ENCODE results near the gene DSCAM.
"Not testable (repeated sequence)": the region's sequence is repeated elsewhere in the genome, so short reads cannot be mapped to it uniquely, and the experiment has no call there.

The DSCAM gene, protein sequence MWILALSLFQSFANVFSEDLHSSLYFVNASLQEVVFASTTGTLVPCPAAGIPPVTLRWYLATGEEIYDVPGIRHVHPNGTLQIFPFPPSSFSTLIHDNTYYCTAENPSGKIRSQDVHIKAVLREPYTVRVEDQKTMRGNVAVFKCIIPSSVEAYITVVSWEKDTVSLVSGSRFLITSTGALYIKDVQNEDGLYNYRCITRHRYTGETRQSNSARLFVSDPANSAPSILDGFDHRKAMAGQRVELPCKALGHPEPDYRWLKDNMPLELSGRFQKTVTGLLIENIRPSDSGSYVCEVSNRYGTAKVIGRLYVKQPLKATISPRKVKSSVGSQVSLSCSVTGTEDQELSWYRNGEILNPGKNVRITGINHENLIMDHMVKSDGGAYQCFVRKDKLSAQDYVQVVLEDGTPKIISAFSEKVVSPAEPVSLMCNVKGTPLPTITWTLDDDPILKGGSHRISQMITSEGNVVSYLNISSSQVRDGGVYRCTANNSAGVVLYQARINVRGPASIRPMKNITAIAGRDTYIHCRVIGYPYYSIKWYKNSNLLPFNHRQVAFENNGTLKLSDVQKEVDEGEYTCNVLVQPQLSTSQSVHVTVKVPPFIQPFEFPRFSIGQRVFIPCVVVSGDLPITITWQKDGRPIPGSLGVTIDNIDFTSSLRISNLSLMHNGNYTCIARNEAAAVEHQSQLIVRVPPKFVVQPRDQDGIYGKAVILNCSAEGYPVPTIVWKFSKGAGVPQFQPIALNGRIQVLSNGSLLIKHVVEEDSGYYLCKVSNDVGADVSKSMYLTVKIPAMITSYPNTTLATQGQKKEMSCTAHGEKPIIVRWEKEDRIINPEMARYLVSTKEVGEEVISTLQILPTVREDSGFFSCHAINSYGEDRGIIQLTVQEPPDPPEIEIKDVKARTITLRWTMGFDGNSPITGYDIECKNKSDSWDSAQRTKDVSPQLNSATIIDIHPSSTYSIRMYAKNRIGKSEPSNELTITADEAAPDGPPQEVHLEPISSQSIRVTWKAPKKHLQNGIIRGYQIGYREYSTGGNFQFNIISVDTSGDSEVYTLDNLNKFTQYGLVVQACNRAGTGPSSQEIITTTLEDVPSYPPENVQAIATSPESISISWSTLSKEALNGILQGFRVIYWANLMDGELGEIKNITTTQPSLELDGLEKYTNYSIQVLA (N-terminal part only)

DNA sequence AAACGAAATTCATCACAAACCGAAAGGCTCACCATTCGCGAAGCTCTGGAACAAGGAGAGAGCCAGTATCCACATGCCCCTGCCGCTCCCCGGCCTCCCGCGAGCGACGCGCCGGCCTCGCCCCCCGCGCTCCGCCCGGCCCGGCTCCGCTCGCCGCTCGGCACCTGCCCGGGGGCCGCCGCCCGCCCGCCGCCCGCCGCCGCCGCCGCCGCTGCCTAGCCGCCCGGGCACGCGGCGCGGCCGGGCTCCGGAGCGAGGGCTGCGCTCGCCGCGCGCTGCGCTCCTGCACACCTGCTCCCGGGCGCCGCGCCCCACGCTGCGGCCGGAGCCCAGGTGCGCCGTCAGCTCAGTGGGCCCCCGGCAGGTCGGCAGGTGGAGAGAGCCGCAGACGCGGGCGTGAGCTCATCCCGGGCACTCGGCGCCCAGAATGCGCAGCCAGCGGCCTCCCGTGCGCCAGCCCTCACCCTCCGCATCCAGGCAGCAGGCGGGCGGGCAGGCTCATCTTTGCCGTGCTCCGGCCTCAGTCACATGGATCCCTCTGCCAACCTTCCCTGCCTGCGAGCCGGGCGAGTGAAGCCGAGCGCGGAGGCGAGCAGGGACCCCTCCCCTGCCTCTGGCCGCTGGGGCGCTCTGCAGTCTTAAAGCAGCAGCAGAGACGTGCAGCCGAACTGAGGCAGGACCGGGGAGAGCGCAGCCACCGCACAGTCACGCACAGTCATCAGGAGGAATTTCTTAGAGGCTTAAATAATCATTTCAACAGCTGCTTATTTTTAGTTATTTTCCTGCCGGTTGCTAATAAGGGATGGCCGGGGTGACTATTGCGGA, at the start of gene DSCAM:
Gene DSCAM, minus strand, starts transcription at position 572 of the 825 bp plus-strand sequence. Its CDS starts 497 bp downstream, at position 75.
- DNase-seq (ENCODE audit: low read depth in 2 of 2): no peak

DNA sequence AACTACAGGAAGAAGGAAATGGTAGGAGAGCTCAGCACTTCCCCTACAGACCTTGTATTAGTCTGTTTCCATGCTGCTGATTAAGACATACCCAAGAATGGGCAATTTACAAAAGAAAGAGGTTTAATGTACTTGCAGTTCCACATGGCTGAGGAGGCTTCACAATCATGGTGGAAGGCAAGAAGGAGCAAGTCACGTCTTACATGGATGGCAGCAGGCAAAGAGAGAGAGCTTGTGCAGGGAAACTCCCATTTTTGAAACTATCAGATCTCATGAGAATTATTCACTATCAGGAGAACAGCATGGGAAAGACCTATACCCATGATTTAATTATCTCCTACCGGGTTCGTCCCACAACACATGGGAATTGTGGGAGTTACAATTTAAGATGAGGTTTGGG, 48.7 kb upstream of the DSCAM start:
- DNase-seq (ENCODE audit: low read depth in 2 of 2): not testable (repeated sequence)

DNA sequence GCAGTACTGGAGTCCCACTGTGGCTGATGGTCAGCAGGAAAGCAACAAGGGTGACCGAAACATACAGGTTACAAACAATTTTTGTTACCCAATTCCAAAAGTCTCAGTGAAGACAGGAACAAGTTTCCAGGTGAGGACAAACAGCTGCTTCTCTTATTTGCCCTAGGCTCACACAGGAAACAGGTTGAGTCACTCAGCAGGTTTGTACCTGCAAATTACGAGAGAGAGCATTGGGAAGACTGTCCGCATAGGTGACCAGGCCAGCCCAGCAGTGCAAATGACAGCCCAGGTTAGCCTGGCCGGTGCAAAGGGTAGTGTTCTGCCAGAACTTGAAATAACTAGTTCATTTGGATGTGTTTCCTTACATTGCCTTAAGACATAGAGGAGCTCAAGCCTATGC, 40.0 kb upstream of the DSCAM start:
- no peak for DNase-seq (ENCODE audit: low read depth in 2 of 2)

DNA sequence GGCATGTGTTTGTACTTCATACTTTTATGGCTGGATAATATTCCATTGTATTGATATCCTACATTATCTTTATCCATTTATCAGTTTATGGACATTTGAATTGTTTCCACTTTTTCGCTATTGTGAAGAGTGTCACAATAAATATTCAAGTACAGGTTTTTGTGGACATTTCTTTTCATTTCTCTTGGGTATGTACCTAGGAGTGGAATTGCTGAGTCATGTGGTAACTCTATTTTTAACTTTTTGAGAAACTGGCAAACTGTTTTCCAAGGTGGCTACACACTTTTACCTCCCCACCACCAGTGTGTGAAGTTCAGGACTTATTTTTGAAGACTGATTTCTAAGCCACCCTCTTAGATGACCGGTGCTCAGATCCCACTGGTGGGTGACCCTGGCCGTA, 39.0 kb upstream of the DSCAM start:
- no peak for DNase-seq (ENCODE audit: low read depth in 2 of 2)

DNA sequence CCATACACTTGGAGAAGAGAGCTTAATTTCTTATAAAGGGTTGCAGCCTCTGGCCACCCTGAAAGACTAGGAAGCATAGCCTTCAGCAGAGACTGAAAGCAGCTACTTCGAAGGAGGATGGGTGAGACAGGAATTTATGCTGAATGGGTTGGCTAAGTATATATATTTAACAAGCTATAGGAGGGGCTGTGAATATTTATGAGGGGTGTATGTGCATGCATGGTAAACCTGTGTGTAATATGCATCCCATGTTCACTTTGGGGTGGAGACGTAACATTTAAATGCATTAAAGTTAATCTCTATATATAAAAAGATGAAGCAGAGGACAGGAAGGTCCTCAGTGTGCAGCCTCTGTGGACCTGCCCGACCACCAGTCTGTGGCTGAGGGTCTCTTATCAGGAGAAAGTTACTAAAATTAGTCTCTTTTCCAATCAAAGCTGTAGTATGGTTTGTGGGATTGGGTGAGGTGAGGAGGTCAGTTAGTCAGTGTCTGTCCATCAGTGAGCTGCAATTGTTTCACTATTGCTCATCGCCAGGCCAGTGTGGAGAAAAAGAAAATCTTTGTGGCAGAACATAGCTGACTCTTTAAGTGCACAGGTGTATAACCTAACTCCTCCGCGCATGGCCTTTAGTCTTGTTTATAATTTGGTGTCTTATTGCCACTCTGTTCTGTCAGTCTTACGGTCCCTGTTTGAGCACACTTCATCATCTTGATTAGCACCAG, 35.4 kb upstream of the DSCAM start:
- no peak for DNase-seq (ENCODE audit: low read depth in 2 of 2)

DNA sequence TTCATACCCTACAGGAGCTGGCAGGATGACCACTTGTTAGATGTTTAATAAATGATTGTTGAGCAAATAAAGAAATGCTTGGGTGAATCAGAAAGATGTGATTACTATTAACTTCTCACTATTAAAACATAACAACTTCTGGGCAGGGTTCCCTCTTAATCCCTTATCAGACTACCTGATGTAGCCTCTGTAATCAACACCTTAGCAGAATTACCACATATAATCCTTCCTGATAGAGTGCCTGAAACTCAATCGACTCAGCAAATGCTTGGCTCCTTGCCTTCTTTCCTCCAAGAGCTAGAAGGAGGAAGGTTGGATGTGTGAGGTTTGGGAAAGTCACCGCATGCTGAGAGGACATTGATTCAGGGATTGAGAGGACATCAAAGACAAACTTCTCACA, 34.8 kb upstream of the DSCAM start:
- DNase-seq (ENCODE audit: low read depth in 2 of 2): no peak

DNA sequence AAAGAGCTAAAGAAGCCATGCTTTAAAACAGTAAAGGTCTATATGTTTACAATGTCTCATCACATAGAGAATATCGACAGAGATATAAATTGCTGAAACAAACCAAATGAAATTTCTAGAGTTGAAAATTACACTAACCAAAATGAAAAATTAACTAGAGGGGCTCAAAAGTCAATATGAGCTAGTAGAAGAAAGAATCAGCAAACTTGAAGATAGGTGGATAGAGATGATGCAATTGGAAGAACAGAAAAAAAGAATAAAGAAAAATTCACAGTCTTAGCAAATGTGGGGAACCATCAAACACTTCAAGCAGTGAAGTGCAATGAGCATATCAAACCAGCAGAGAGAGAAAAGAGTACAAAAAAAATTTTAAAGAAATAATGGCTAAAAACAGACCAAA, 24.1 kb upstream of the DSCAM start:
- no peak for DNase-seq (ENCODE audit: low read depth in 2 of 2)

DNA sequence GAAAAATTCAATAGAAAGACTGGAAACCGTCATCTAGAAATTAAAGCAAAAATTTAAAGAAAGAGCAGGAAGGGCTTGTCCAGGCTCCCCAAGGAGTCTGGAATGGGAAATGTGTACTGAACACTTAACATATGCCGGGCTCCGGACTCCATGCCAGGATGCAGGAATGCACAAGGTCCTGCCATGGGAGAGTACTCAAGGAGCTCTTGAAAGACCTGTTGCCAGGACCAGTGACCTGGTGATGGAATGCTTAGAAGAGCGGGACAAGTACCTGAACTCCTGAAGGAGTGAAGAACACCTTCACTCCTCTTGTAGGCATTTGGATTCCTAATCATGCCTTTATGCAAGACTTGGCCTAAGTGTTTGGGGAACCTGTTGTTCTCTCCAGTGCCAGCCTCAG, 16.9 kb upstream of the DSCAM start:
- DNase-seq (ENCODE audit: low read depth in 2 of 2): no peak

DNA sequence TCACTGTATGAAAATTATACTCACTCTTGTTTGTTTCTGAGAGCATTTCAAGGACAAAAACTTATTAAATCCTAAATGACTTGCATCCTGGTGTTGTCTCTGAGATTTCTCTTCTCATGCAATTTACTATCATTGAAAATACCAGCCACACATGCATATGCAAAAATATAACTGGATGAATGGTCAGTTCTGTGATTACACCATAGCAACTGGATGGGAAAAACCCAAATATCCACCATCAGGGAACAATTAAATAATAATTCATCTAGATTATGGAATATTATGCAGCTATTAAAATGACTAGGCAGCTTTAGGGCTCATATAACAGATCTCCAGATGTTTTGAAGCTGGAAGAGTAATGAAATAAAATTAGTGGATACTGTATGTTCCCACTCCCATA, 11.6 kb upstream of the DSCAM start:
- no peak for DNase-seq (ENCODE audit: low read depth in 2 of 2)

DNA sequence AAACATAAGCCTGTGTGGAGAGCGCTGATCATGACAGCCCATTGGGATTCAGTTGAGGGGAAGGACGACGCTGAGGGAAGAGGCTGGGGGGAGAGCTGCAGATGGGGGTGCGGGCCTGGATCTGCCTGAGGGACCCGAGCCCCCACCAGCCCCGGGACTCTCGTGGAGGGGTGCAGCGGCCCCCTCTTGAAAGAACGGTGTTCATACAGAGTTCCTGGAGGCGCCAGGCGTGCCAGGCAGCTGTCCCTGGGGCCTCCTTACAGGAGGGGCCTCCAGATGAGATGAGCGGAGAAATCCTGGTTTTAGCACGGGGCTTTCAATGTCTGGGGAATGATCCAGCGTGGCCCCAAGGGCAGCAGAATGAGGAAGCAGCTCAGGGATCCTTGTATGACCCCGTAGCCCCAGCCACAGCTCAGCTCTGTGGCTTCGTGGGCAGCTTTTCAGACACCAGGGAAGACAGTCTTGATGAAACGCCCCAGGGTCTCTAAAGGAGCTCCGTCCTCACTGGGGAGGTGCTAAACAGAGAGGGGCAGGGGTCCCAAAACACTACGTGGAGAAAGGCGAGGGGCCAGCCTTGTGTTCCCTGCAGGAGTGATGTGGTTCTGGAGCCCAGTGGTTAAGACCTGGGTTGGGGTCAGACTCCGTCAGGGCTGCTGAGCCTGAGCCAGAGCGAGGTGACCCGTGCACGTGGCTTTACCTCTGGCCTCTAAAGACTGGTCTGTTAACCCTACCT, 7.2 kb upstream of the DSCAM start:
- no peak for DNase-seq (ENCODE audit: low read depth in 2 of 2)

DNA sequence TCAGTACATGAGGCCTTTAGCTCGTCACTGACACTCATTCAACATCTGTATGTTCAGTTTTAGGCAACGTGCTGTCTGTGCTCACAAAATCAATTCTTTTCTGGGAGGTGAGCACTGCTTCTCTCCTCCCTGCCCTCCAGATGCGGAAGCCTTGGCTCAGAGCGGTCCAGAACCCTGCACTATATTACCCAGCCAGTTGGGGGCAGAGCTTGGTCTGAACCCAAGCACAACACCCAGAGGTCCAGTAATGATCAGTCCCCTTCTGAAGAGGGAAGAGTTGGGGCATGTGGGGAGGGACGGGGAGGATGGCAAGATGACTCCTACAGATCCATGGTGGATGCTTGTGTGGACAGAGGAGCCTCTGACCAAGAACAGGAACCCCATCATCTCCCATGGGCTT, 5.6 kb upstream of the DSCAM start:
- DNase-seq (ENCODE audit: low read depth in 2 of 2): no peak

DNA sequence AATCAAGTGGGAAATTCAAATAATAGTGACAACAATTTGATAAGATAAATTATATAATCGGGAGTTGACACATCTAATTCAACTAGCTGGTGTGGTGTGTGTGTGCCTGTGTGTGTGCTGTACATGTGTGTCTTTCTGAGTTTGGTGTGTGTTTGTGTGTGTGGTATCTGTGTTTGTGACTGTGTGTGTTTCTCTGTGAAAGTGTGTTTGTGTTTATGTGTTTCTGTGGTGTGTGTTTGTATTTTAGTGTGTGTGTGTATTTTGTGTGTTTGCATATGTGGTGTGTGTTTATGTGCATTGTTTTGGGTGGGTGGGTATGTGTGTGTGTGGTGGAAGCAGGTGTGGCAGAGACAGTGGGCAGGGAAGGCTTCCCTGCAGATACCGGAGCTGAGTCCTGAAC, 4.8 kb upstream of the DSCAM start:
- no peak for DNase-seq (ENCODE audit: low read depth in 2 of 2)

DNA sequence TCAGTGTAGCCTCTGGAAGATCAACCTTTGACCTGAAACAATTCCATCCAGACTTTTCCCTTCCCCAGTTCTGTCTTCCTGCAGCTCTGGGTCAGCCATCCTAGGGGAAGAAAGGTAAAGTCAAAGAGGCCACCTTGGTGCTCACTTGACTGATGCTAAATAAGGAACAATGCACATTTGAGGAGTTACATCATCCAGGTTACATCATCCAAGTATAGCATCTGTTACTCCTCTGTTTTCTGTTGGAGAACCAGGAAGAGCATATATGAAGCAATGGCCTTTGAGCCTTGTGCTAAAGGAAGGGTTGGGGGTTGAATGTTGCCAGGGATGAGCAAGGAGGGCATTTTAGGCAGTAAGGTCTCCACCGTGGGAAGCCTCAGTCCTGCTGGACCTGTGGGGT, 3.1 kb upstream of the DSCAM start:
- no peak for DNase-seq (ENCODE audit: low read depth in 2 of 2)

DNA sequence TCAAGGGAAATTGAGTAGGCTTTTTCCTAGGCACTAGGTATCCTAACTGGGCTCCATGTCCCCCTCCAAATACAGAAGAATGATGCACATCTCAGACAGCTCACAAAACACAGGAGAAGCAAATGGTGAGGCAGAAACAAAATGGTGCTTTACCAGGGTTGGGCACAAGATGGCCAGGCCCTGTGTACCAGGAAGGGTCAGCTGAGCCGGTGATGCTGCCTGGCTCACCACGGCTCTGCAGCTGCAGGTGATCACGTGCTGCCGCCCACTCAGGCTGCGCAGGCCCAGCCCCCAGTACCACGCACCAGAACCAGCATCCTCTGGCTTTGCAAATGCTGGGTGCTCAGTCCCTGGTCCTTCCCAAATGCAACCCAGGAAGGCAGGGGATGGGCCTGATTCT, 993 bp upstream of the DSCAM start:
- no peak for DNase-seq (ENCODE audit: low read depth in 2 of 2)

DNA sequence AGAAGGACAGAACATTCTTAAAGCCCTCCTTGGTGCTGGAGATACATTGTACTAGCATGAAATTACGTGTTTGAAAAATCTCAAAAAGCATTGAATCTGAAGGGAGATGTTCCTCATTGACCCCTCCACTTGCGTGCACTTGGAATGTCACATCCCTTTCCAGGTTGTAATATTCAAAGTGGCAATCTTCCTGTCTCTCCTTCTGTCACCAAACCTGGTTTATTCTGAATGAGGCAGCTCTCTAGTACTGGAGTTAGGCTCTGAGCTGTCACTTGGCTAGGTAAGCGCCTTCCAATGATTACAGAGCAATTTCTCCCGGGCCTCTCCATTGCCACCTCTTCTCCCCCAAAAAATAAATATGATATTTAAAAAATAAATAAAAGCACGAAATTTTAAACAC, 855 bp downstream of the DSCAM start:
- DNase-seq (ENCODE audit: low read depth in 2 of 2): no peak

DNA sequence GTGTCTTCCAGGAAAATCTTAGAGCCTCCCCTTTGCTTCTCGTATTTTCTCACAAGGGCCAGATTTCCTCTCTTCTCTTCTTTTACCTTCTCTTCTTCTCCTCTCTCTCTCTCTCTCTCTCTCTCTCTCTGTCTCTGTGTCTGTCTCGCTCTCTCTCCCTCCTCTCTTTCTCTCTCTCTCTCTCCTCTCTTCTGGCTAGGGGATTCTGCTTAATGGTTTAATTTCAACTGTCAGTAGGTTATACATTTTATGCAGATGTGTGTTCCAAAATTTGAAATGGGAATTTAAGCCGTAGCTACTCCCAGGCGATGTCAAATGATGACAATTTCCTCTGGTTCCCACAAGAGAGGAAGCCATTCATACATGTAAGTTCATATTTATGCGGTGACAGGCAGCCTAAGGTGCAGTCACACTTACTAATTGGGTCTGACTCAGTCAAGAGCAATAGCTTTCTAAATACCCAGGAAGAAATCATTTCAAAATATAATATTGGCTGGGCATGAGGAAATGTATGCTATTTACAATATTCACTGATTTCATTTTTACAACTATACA, 1.4 kb downstream of the DSCAM start:
- DNase-seq (ENCODE audit: low read depth in 2 of 2): no peak

DNA sequence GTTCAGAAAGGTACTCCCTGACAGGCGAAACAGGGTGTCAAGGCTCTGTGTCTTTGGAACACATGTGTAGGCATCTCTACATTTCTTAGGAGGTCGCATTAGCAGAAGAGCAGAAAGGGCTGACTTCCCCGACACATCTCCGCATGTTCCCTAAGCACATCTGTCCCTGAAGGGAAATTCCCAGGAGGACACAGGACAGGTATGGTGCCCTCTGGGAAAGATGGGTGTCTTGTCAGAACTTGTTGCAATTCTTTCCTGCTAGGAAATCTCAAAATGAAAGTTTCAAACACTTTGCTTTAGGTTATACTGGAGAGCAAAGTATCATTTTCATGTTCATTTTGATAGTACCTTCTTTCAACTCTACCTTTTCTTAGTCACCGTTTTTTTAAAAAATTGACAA, 2.0 kb downstream of the DSCAM start:
- no peak for DNase-seq (ENCODE audit: low read depth in 2 of 2)

DNA sequence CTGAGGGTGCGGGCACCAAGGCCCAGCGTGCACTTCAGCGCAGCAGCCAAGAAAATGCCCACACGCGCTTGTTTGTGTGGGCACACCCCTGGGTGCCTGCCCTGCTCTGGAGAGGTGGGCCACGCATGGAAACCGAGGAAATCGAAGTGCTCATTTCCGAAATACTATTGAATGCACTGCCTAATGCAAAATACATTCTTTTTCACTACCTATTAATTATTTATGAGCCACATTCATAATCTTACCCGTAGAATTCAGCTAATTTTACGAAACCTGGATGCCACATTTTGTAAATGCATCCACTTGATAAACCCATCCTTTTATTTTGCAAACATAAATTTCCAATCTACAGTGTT, 4.8 kb downstream of the DSCAM start:
- DNase-seq (ENCODE audit: low read depth in 2 of 2): no peak

DNA sequence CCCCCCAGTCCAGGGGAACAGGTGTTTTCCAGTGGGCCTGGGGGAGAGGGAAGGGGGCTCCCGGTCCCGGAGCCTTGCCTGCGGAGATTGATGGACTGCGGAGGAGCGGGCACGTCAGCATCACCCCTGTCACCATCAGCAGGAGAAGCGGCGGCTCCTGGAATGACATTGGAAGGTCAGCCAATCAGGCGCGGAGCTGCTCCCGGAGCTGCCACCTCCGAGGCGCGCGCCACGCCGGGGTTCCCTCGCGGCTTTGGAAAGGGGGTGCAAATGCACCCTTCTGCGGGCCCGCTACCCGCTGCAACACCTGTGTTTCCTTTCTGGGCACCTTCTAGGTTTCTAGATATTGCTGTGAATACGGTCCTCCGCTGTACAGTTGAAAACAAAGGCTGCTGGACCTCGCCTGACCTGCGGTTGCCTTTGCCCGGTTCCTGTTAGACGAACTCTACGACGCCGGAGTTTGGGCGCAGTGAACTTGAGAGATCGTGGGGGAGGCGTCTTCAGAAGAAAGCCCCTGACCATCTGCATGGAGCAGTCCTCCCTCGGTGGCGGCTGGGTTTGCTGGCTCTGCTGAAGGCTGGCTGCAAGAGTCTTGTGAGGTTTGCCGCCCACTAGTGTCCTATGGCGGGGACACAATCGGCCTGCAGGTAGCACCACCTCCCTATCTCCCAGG, 5.3 kb downstream of the DSCAM start:
- no peak for DNase-seq (ENCODE audit: low read depth in 2 of 2)
